ENCODE measurements around the gene NHLH2.

GRCh38 chr1:115790846-115791245, 50.1 kb downstream of the NHLH2 start:
- no peak for TF ChIP-seq CTCF (IDR thresholded peaks at IDR 0.05)
- no peak for TF ChIP-seq EZH2 (IDR thresholded peaks at IDR 0.05; ENCODE audit: borderline replicate concordance, insufficient read depth, low read depth, low read length, poor library complexity, severe bottlenecking)
